Inflammatory macrophage treated with lipopolysaccharide for 4 hours (primary cell): ENCODE results near the gene KCNA1.

Experiments
- DNase-seq: peaks from one replicate; pipeline ENCODE4 v3.0.0-alpha.2; 2020

The KCNA1 gene

DNA sequence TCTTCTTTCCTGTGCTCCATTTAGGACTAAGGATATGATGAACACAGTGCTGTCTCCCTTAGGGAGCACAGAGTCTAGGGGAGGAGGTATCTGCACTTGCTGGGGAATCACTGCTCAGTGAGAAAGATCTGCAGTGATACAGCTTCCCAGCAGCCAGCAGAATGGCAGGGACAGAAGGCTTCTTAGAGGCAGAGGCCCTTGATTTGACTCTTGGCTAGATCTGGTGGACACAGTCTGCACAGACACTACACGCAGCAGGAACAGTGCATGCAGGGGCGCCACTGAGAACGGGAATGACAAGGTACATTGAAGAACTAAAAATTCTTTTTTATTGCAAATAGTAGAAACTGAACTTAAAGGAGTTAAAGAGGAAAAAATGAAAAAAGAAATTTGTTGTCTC lies 51.6 kb downstream of the KCNA1 start:
- DNase-seq: no peak

DNA sequence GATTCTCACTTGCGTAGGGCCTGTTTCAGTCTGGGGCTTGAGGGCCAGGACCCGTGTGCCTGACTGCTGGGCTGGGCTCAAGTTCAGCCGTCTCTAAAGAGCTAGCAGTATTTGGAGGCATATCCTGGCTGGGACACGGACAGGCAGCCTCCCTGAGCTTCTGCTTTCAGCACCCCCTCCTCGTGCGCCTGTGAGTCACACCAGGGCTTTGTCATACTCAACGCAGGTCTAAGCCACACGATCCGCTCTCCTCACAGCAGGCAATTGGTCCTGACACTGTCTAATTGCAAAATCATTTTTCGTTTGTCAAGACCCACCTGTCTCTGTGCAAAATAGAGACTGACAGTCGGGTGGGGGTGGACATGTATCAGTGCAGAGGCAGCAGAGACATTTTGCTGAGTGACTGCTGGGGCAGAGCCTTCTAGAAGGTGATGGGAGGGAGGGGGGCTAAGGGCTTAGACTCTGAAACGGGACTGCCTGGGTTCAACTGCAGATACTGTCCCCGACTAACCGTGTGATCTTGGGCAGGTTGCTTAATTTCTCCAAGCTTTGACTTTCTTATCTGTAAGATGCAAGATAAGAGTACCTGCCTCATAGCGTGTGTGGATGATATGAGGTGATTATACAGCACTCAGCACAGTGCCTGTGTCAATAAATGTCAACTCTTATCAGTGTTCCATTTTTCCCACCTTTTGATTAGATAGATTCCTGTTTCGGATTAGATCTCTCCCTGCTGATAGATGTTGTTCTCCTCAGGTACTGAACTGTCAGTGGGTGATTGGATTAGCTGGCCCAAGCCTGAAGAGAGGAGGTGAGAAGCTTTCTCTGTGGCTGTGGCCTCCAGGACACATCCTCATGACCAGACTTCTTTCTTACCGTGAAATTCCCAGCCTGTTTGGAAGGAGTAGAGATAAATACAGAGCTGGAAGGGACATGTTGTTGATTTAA lies 53.1 kb downstream of the KCNA1 start:
- no peak for DNase-seq
